ENCODE measurements around the gene SYNE2.

GRCh38 chr14:64220056-64220455 lies 367.3 kb downstream of the SYNE2 start:
- TF ChIP-seq EP300 (IDR thresholded peaks at IDR 0.05) (no peak), CTCF (IDR thresholded peaks at IDR 0.05) (no peak)

Data from esophagus muscularis mucosa (tissue), 3 donors.